Neural crest cell (in vitro differentiated cells): ENCODE data around the gene NSL1. TPM values are rescaled to one million over a fixed set of nuclear protein-coding genes. Genes with fewer than 3 reads are reported as not detected.

Source experiments
- DNase-seq: peaks from one replicate; pipeline ENCODE4 v3.0.0; 2021; ENCODE audit warnings: low read depth, mixed read lengths, low spot score
- H3K27ac Mint-ChIP-seq: one replicate; pipeline ENCODE4 v1.8.0; 2021; ENCODE audit warnings: mild to moderate bottlenecking, mixed read lengths; ENCODE audit not compliant: unreplicated experiment
- H3K27me3 Mint-ChIP-seq: 2 replicates; pipeline ENCODE4 v1.8.0; 2021; ENCODE audit warnings: low read depth, mild to moderate bottlenecking, mixed read lengths
- H3K36me3 Mint-ChIP-seq: 2 replicates; pipeline ENCODE4 v1.8.0; 2021; ENCODE audit warnings: low read depth, mild to moderate bottlenecking, mixed read lengths
- H3K4me1 Mint-ChIP-seq: 2 replicates; pipeline ENCODE4 v1.8.0; 2021; ENCODE audit warnings: mixed read lengths
- H3K4me3 Mint-ChIP-seq: one replicate; pipeline ENCODE4 v1.8.0; 2021; ENCODE audit warnings: mild to moderate bottlenecking, mixed read lengths
- H3K9me3 Mint-ChIP-seq: 2 replicates; pipeline ENCODE4 v1.8.0; 2021; ENCODE audit warnings: mixed read lengths
- total RNA-seq: library from RNA; stranded (reverse); gene quantifications from 2 replicates; pipeline ENCODE4 v1.2.1, GENCODE V29; 2021
- TF ChIP-seq, protein P1 (sequence below): fragments of 200-600 bp; sonication (generic); conservative IDR thresholded peaks from 2 replicates; pipeline ENCODE4 v1.5.0; 2021; ENCODE audit warnings: antibody characterized with exemption, mild to moderate bottlenecking

The NSL1 gene
- total RNA-seq, 1 donor from 2014 or later = 63.0 TPM

DNA sequence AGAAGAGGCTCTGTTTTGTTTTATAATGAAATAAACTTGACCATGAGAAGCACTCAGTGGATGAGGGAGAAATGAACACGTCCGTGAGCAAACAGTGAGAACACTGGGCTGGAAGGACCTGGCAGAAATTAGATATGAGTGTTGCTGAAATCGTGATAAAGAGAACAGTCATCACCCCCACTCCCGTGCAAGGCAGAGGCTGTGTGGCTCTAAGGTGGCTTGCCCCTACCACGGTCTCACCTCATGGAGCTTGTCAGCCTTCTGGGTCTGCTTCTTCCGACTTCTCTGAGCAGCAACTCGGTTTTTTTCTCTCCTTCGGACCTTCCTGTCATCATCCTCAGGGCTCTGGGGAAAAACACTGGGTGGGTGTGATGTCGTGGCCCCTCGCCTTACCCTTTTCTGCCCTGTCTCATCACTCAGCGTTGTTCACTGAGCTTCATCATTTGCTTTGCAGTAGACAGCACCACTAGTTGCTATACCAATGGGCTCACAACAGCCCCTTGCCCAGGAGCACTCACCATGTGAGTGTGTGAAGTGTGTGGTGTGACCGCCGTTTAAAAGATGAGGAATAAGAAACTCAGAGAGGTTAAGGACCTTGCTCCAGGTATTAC is 94.8 kb downstream of the NSL1 start:
- Mint-ChIP-seq H3K4me1 (peaks cover 14% of the 10 kb centered on the region), H3K4me3 (no peak overlapping the region), H3K27ac (no peak overlapping the region), H3K36me3 (no peaks in the 10 kb centered on the region), H3K27me3 (peaks cover 82% of the 10 kb centered on the region), H3K9me3 (no peaks in the 10 kb centered on the region)
- no peak for DNase-seq
- TF ChIP-seq, protein P1, sequence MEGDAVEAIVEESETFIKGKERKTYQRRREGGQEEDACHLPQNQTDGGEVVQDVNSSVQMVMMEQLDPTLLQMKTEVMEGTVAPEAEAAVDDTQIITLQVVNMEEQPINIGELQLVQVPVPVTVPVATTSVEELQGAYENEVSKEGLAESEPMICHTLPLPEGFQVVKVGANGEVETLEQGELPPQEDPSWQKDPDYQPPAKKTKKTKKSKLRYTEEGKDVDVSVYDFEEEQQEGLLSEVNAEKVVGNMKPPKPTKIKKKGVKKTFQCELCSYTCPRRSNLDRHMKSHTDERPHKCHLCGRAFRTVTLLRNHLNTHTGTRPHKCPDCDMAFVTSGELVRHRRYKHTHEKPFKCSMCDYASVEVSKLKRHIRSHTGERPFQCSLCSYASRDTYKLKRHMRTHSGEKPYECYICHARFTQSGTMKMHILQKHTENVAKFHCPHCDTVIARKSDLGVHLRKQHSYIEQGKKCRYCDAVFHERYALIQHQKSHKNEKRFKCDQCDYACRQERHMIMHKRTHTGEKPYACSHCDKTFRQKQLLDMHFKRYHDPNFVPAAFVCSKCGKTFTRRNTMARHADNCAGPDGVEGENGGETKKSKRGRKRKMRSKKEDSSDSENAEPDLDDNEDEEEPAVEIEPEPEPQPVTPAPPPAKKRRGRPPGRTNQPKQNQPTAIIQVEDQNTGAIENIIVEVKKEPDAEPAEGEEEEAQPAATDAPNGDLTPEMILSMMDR = no peak

DNA sequence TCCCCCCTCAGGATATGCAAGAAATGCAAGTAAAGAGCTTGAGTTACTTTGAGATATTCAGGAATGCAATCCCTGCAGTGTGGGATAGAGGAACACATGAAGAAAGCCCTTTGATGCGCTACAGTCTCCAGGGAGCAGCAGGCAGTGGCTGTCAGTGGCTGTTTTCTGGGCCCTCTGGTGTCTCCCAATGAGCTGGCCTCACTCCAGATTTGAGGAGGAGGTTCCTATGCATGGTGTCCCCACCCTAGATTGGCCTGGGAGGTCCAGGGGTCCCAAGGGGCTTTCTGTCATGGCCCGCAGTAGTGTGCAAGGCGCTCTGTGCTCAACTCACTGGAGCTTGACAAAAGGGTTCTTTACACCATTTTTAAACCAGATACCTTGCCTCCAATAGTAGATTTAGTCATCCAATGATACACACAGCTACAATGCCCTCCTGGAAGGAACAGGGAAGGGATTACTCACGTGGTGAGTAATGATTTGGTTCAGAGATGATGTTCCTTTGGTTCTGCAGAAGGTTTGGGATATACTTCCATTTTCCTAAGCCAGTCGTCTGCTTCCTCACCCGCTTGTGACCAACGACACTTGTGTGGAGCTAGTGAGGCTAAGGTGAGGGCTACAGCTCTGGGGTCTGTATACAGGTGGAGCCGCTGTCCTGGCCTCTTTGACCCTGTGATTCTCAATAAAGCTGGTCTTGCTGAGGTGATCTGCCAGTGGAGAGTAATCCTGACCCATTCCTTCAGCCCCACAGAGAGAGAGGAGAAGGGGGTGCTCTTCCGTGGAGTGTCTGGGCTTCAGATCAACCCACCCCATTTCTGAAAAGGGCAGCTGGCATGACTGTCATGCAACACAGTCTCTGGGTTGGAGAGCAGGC is 98.6 kb downstream of the NSL1 start:
- Mint-ChIP-seq H3K27me3 (peaks cover 51% of the 10 kb centered on the region), H3K4me3 (no peak overlapping the region), H3K36me3 (no peaks in the 10 kb centered on the region), H3K9me3 (no peaks in the 10 kb centered on the region), H3K27ac (no peak overlapping the region), H3K4me1 (no peaks in the 10 kb centered on the region)
- DNase-seq = no peak
- TF ChIP-seq, protein P1 = no peak

DNA sequence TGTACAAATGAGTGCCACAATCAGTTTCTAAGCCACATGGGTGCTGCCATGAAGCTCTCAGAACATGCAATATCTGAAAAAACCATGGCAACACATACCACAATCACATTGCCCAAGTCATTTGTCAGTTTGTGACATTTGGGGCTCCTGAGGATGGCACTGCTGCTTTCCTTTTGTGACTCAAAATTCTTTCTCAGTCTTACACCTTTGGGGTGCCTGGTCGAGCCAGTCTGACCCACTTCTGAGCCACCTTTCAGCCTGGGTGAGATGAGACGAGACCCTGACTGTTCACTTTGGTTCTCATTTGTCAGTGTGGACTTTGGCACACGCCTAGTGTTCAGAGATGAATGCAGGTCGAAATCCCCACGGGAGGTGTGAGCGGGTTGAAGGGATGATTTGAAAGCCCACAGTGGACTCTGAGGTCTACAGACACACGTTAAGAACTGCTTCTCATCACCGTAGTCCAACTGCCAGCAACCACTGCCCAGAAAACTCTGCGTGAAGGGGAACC is 100.0 kb downstream of the NSL1 start:
- peaks cover 37% of the 10 kb centered on the region for H3K27me3 Mint-ChIP-seq
- TF ChIP-seq, protein P1 = no peak
- H3K36me3 Mint-ChIP-seq = no peaks in the 10 kb centered on the region
- DNase-seq = no peak
- no peaks in the 10 kb centered on the region for H3K4me1 Mint-ChIP-seq
- H3K9me3 Mint-ChIP-seq = no peaks in the 10 kb centered on the region
- no peak overlapping the region for H3K27ac Mint-ChIP-seq
- no peak overlapping the region for H3K4me3 Mint-ChIP-seq

DNA sequence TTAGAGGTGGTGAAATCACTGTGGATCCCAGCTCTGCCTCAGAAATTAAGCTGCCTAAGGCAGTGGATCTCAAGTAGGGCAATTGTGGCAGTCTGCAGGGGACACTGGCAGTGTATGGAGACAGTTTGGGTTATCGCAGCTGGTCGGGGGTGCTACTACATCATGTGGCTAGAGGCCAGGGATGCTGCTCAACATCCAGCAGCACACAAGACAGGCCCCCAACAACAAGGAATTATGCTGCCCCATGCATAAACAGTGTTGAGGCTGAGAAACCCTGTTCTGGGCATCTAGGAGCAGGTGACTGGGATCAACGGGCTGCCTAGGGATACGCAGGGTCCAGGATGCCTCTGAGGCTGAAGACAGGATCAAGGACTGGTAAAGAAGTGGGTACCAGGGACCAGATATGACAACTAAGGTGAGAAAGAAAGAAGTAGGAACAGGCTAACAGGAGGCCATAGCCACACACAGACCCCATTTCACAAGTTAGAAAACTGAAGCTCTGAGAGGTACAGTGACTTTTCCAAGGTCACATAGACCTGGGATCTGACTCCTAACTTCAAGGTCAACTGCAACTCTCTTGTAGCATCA is 100.7 kb downstream of the NSL1 start:
- TF ChIP-seq, protein P1 = no peak
- peaks cover 33% of the 10 kb centered on the region for H3K27me3 Mint-ChIP-seq
- no peak overlapping the region for H3K27ac Mint-ChIP-seq
- H3K36me3 Mint-ChIP-seq = no peaks in the 10 kb centered on the region
- no peaks in the 10 kb centered on the region for H3K4me1 Mint-ChIP-seq
- no peak overlapping the region for H3K4me3 Mint-ChIP-seq
- no peaks in the 10 kb centered on the region for H3K9me3 Mint-ChIP-seq
- DNase-seq = no peak

DNA sequence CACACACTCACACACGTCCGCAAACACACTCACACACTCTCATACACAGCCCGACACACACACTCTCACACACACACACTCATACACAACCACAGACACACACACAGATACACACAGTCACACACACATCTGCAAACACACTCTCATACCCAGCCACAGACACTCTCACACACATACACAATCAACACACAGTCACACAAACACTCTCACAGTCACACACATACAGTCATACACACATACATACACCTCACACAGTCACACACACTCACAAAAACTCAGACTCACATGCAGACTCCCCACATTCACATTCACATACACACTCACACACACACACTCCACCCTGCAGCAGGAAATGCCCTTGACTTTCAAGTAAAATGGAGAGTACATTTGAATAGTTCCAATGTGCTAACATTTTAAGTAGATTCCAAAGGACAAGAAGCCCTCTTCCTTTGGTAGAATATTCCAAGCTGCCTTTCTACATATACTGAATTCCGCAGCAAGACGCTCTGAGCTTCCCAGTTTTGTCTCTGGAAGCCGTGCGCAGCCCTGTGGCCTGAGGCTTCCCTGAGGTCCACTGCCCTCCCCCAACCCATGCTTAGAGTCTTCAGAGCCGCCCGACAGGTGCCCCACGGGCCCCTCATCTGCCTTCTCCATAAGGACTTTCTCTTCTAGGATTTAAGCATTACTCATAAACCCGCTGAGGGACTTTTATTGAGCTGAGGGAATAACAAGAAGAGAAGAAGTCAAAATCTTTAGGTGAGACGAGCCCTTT is 101.6 kb downstream of the NSL1 start:
- DNase-seq = no peak
- no peaks in the 10 kb centered on the region for H3K9me3 Mint-ChIP-seq
- TF ChIP-seq, protein P1 = no peak
- H3K27ac Mint-ChIP-seq = no peak overlapping the region
- H3K36me3 Mint-ChIP-seq = no peaks in the 10 kb centered on the region
- no peak overlapping the region for H3K4me3 Mint-ChIP-seq
- peaks cover 26% of the 10 kb centered on the region for H3K27me3 Mint-ChIP-seq
- no peaks in the 10 kb centered on the region for H3K4me1 Mint-ChIP-seq
